Activated T-cell treated with anti-CD3 and anti-CD28 coated beads for 4 hours (primary cell): Measurements from ENCODE around the gene HEY2.
"Not testable (repeated sequence)": the region's sequence is repeated elsewhere in the genome, so short reads cannot be mapped to it uniquely, and the experiment has no call there.

Experiments used
- DNase-seq: peaks from one replicate; pipeline ENCODE4 v3.0.0-alpha.2; 2020

Gene HEY2

GRCh38 chr6:125797120-125797885 is 47.9 kb downstream of the HEY2 start:
- no peak for DNase-seq

GRCh38 chr6:125797886-125798444 is 48.5 kb downstream of the HEY2 start:
- DNase-seq, result no peak

- no peak for DNase-seq
Measured at GRCh38 chr6:125798734-125799508, 49.5 kb downstream of the HEY2 start.

GRCh38 chr6:125802383-125802782 is 53.0 kb downstream of the HEY2 start:
- DNase-seq, result no peak

GRCh38 chr6:125802943-125803377 is 53.5 kb downstream of the HEY2 start:
- DNase-seq, result no peak

GRCh38 chr6:125804264-125804663 is 54.8 kb downstream of the HEY2 start:
- DNase-seq, result no peak

- DNase-seq, result not testable (repeated sequence)
Measured at GRCh38 chr6:125804866-125805425, 55.5 kb downstream of the HEY2 start.

GRCh38 chr6:125806813-125807212 is 57.4 kb downstream of the HEY2 start:
- no peak for DNase-seq

GRCh38 chr6:125807293-125807692 is 57.9 kb downstream of the HEY2 start:
- DNase-seq, result no peak

- DNase-seq, result no peak
Measured at GRCh38 chr6:125808060-125808459, 58.6 kb downstream of the HEY2 start.

- no peak for DNase-seq
Measured at GRCh38 chr6:125808591-125808990, 59.2 kb downstream of the HEY2 start.

- no peak for DNase-seq
Measured at GRCh38 chr6:125809570-125810170, 60.2 kb downstream of the HEY2 start.

- no peak for DNase-seq
Measured at GRCh38 chr6:125810445-125810844, 61.0 kb downstream of the HEY2 start.
